GM12872 (cell line): ENCODE measurements around the gene BBX.

ENCODE experiments used
- TF ChIP-seq, protein P1 (sequence below): IDR thresholded peaks from 3 replicates; pipeline ENCODE4 v1.5.1; 2011; ENCODE audit warnings: low read depth, mild to moderate bottlenecking, low read length, moderate library complexity; ENCODE audit not compliant: insufficient read depth

The BBX gene

DNA sequence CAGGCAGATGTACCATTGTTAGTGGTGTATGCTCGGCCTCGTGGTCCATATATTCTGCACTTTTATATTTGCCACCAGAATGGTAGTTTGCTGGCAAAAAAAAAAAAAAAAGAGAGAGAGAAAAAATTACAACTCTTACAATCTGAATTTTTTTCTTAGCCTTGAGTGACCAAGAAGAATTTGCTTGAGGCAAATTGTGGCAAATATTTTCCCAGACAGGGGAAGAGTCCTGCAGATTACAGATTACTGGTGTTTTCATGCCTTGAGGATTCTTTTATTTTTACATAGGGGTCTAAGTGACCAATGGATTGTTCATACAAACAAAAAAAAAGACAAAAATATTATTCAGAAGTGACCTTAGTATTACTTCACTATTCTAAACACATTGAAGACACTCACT, 283.3 kb downstream of the BBX start:
- TF ChIP-seq, protein P1, sequence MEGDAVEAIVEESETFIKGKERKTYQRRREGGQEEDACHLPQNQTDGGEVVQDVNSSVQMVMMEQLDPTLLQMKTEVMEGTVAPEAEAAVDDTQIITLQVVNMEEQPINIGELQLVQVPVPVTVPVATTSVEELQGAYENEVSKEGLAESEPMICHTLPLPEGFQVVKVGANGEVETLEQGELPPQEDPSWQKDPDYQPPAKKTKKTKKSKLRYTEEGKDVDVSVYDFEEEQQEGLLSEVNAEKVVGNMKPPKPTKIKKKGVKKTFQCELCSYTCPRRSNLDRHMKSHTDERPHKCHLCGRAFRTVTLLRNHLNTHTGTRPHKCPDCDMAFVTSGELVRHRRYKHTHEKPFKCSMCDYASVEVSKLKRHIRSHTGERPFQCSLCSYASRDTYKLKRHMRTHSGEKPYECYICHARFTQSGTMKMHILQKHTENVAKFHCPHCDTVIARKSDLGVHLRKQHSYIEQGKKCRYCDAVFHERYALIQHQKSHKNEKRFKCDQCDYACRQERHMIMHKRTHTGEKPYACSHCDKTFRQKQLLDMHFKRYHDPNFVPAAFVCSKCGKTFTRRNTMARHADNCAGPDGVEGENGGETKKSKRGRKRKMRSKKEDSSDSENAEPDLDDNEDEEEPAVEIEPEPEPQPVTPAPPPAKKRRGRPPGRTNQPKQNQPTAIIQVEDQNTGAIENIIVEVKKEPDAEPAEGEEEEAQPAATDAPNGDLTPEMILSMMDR: no peak

DNA sequence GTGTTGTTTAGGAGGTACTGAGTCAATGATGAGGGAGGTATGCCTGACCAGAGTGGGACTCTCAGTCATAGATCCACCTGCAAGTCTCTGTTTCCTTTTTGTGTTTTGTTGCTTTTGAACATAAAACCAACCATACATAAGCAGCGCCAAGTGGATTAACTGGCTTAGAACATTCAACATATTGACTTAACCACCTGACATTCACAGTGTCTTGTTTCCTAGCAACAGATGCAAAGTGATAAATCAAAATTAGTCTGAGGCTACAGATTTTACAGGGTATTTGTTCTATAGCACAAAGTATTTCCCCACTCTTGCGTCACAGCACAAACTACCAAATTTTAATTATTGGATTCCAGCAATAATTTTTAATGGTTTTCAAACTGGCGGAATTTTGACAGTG, 283.8 kb downstream of the BBX start:
- TF ChIP-seq, protein P1: no peak

DNA sequence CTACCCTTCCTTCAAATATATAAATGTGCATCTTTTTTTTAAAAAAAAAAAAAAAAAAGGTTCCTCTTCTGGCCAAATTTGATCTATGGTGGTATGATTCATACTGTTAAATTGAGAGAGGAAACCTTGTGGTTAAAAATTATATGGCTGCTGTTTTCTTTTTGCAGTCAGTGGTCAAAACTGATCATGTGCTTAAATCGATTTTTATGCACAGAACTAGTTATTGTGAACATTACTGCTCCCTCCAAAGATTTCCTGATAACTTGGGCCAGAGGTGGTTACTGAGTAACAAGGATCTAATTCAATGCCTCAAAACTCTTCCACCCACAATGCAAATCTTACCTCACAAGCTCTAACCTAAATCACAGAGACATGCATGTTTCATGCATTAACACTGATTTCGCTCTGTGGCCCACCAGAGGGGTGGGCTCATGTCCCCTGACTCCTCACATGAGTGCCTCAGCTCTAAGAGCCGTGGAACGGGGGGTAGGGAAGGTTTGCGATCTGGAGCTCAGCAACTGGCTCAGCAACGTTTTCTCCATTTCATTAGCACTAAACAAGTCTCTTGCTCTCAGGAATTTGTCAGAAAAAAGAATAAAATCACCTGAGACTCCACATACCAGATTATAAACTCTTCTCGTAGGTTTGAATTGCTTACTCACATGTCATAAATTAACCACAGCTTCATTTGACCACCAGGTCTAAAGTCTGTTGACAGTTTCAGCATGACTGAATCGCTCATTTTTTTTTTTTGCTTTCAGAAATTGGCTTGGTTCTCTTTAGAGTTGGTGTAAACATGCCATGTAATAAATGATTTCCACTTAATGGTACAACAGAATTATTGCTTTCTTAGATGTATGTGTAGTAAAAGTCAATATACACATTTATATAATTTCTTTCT, 287.7 kb downstream of the BBX start:
- TF ChIP-seq, protein P1: no peak

DNA sequence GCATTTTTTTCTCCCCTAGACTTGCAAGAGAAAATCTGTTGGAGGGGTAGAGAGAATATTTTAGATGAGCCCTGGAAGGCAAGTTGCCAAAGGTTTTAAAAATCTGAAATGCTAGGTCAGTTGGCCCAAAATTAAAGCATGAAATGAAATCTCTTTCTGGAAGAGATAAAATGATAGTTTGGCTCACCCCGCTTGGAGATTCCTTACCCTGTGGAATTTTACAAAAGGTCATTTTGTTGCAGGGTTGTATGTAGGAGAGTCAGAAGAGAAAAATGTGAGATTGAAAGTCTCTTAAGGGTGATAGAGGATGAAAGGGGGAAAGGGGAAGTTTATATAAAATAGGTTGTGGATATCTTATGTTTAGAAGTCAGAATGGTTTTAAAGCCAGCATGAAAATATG, 290.3 kb downstream of the BBX start:
- TF ChIP-seq, protein P1: no peak

DNA sequence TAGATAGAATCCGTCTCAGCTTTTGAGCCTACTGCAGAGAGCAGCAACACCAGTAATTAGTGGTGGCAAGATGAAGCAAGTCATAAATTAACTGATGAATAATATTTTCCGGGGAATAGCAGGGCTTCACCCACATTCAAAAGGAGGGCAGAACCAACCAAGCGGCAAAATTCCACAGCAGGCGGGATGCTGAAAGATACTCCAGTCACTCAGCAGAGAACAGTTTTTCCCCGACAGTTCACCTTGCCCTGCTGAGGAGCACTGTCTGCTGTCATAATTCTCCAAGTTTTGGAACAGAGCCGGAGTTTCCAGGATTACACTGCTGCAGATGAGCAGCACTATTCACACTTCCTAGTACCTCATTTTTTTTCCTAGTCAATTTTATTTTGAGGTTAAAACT, 293.3 kb downstream of the BBX start:
- TF ChIP-seq, protein P1: no peak

DNA sequence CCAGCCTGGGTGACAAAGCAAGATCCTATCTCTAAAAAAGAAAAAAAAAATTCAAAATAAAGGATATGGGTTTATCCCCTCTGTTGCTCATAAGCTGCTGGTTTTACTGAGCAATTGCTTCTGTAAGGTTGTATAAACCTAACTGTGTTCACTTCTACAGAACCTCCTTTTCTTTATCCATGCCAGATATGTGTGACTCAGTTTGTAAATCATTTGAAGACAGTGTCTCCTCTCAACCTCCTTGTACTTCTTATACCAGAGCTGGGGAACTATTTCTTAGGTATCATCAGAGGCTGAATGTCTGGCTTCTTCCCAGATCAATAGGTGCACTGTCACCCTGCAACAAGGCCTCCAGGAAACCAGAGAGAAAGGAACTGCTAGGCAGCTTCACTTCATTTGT, 294.3 kb downstream of the BBX start:
- TF ChIP-seq, protein P1: no peak

DNA sequence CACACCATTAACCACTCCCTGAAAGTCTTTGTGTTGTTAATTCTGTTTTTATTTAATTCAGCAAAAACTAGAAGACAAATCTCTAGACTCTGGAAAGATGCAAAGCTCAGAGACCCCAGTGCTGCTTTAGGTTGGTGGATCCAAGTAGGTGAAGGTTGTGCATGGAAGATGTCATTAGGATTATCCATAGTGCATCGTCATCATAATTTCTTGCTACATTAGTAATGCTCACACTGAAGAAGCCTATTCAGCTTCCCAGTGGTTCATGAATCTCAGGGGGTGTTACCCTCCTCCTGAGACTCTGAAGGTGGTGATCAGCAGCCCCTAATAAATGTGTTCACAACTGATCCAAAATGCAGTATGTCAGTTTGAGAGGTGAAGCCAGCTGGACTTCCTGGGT, 295.3 kb downstream of the BBX start:
- TF ChIP-seq, protein P1: no peak
